Measurements from ENCODE around the gene GRID1. TPM values are rescaled to one million over a fixed set of nuclear protein-coding genes. Genes with fewer than 3 reads are reported as not detected.

GRID1 gene
- total RNA-seq, 1 donor from 2014 or later: not detected

DNA sequence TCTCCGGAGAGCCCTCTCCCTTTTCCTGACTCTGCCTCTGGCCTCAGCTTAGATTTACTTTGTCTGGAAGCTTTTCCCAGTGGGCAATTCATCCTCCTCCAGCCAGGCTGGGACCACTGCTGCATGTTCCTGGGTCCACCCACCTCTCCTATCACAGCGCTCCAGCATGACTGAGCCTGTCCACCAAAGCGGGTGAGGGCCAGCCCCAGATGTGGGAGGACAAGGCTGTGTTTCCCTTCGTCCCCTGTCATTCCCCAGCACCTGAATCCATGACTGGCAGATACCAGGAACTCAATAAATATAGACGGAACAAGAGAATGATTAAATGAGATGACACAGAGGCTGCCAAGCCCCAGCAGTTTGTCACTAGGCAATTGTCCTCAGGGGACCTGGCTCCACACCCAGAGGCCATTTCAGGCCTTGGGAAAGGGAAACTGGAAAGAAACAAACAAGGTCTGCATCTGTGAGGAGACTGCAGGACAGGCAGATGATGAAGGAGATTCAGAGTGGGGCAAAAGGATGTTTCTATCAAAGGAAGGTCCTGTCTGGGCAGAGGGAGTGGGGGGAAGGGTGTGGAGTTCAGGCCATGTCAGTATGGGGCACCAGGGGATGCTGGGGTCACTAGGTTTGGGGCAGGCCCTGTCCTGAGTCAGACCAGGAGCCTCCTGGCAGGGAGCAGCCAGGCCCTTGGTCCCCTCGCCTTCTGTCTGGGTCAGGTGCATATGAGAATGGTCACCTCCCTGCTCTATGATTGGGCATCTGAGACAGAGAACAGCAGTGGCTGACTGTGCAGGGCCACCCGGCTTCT lies 576.4 kb downstream of the GRID1 start:
- Mint-ChIP-seq H3K4me1 (no peaks in the 10 kb centered on the region), H3K36me3 (ENCODE audit: low read depth) (no peaks in the 10 kb centered on the region), H3K27ac (no peak overlapping the region), H3K4me3 (no peak overlapping the region), H3K27me3 (peaks cover 2% of the 10 kb centered on the region), H3K9me3 (no peaks in the 10 kb centered on the region)
- DNase-seq (no peak), ATAC-seq (ENCODE audit: low read depth) (no peak)
- TF ChIP-seq, protein P1, sequence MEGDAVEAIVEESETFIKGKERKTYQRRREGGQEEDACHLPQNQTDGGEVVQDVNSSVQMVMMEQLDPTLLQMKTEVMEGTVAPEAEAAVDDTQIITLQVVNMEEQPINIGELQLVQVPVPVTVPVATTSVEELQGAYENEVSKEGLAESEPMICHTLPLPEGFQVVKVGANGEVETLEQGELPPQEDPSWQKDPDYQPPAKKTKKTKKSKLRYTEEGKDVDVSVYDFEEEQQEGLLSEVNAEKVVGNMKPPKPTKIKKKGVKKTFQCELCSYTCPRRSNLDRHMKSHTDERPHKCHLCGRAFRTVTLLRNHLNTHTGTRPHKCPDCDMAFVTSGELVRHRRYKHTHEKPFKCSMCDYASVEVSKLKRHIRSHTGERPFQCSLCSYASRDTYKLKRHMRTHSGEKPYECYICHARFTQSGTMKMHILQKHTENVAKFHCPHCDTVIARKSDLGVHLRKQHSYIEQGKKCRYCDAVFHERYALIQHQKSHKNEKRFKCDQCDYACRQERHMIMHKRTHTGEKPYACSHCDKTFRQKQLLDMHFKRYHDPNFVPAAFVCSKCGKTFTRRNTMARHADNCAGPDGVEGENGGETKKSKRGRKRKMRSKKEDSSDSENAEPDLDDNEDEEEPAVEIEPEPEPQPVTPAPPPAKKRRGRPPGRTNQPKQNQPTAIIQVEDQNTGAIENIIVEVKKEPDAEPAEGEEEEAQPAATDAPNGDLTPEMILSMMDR (IDR thresholded peaks at IDR 0.05): no peak
- ChIA-PET CTCF (no interaction called here), POLR2A (no interaction called here)
- intact Hi-C loops (cut with micrococcal nuclease): no loop called here

DNA sequence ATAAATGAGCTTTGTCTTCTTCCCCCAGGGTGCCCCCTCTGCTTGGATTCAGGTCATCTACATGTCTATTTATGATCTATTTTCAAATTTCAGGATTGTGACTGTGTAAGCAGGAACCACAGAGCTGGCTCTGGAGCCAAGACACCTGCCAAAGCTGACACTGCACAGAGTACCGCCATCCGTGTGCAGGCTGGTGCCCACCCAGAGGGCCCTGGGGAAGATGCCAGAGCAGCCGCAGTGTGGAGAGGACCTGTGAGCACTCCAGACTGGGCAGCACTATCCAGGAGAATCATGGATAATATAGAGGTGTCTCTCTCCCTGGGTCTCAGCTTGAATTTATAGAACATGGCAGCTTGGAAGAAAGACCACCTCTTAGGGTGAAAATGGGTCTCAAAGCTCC lies 577.5 kb downstream of the GRID1 start:
- ChIA-PET CTCF (no interaction called here), POLR2A (no interaction called here)
- Mint-ChIP-seq H3K27me3 (peaks cover 2% of the 10 kb centered on the region), H3K4me3 (no peak overlapping the region), H3K9me3 (no peaks in the 10 kb centered on the region), H3K4me1 (no peaks in the 10 kb centered on the region), H3K36me3 (ENCODE audit: low read depth) (no peaks in the 10 kb centered on the region), H3K27ac (no peak overlapping the region)
- ATAC-seq (ENCODE audit: low read depth): no peak
- intact Hi-C loops (cut with micrococcal nuclease): no loop called here
- TF ChIP-seq, protein P1 (IDR thresholded peaks at IDR 0.05): no peak
- DNase-seq: no peak

DNA sequence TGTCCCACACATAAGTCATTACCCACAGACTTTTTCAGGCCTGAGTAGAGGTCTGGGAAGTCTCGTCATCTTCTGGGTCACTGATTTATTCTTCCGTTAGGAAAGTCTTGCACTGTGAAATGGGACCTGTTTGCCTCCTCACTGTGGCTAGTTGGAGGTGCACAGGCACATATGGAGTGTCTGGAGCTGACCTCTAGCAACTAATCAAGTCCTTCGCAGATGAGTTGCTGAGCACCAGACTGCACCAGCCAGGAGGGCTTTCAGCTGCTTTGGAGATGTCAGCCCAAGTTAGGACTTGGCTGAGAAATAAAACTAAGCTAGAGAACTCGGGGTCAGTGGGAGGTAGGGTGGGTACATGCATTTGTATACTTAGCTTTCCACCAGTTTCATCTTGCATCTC lies 578.0 kb downstream of the GRID1 start:
- DNase-seq (no peak), ATAC-seq (ENCODE audit: low read depth) (no peak)
- TF ChIP-seq, protein P1 (IDR thresholded peaks at IDR 0.05): no peak
- peaks cover 2% of the 10 kb centered on the region for H3K27me3 Mint-ChIP-seq
- no peaks in the 10 kb centered on the region for H3K9me3 Mint-ChIP-seq
- POLR2A ChIA-PET: no interaction called here
- intact Hi-C loops (cut with micrococcal nuclease): no loop called here
- H3K36me3 Mint-ChIP-seq (ENCODE audit: low read depth): no peaks in the 10 kb centered on the region
- no peak overlapping the region for H3K27ac Mint-ChIP-seq
- no peaks in the 10 kb centered on the region for H3K4me1 Mint-ChIP-seq
- H3K4me3 Mint-ChIP-seq: no peak overlapping the region
- CTCF ChIA-PET: no interaction called here

DNA sequence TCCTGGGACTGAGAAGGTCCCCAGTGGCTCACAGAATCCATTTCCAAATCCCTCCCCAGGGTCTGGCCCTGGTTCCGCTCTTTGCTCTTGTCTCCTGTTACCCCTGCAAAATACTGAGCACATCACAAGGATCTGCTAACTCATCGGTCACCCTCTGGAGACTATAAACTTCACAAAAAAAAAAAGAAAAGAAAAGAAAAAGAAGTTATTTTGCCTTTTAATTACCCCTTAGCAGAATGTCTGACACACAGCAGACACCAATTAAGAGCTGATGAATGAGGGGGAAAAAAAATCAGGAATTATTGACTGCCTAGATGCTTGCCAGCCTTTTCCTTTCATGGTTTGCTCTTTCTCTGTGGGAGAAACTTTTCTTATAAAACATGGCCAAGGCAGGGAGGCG lies 578.7 kb downstream of the GRID1 start:
- POLR2A ChIA-PET: no interaction called here
- CTCF ChIA-PET: no interaction called here
- Mint-ChIP-seq H3K27ac (no peak overlapping the region), H3K27me3 (no peaks in the 10 kb centered on the region), H3K36me3 (ENCODE audit: low read depth) (no peaks in the 10 kb centered on the region), H3K4me1 (no peaks in the 10 kb centered on the region), H3K9me3 (no peaks in the 10 kb centered on the region), H3K4me3 (no peak overlapping the region)
- TF ChIP-seq, protein P1 (IDR thresholded peaks at IDR 0.05): no peak
- intact Hi-C loops (cut with micrococcal nuclease): no loop called here
- no peak for ATAC-seq (ENCODE audit: low read depth)
- DNase-seq: no peak

DNA sequence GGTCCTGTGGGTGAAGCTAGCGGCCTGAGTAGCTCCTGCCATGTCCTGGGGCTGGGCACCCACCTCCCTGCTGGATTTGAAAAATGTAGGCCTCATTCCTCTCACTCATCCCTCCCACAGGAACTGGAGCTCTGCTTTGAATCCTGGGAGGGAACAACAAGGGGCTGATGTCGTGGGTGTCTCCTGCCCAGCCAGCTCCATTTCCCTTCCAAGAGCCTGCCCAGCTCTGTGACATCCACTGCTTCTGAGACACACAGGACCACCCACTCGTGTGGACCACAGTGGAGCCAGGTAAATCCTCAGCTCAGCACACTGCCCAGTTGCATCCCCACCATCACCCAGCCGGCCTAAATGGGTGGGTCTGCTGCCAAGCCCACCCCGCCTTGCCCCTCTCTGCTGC lies 579.2 kb downstream of the GRID1 start:
- ChIA-PET CTCF (interaction anchor here (0.9 kb wide), 1 partner anchor 797 kb away, joined by 3 read pairs; no protein-coding TSS in a partner anchor), POLR2A (no interaction called here)
- no peak overlapping the region for H3K27ac Mint-ChIP-seq
- intact Hi-C loops (cut with micrococcal nuclease): no loop called here
- no peaks in the 10 kb centered on the region for H3K4me1 Mint-ChIP-seq
- ATAC-seq (ENCODE audit: low read depth) (no peak), DNase-seq (no peak)
- no peaks in the 10 kb centered on the region for H3K9me3 Mint-ChIP-seq
- H3K36me3 Mint-ChIP-seq (ENCODE audit: low read depth): no peaks in the 10 kb centered on the region
- H3K27me3 Mint-ChIP-seq: no peaks in the 10 kb centered on the region
- H3K4me3 Mint-ChIP-seq: no peak overlapping the region
- TF ChIP-seq, protein P1 (IDR thresholded peaks at IDR 0.05): no peak

Data from activated B cell treated with CpG ODN at 0.5 μM for 24 hours (primary cell).